Measurements from ENCODE around the gene IQGAP1.

DNA sequence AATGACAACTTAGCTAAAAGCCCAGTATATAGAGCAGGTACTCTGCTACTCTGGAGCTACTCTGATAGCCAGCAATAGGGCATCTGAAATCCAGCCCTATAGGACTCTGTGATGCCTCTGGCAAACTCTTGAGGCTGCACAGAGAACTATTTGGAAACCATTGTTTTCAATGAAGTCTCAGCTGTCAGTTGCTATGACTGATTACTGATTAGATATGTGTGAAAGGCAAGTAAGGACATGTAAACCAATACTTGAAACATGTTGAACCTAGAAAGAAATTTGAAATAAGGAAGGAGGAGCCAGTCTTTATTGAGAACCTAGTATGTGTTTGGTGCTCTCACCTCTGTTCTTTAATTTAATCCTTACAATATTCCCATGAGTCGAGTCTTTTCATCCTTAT lies 101.5 kb downstream of the IQGAP1 start:
- TF ChIP-seq, protein P1, sequence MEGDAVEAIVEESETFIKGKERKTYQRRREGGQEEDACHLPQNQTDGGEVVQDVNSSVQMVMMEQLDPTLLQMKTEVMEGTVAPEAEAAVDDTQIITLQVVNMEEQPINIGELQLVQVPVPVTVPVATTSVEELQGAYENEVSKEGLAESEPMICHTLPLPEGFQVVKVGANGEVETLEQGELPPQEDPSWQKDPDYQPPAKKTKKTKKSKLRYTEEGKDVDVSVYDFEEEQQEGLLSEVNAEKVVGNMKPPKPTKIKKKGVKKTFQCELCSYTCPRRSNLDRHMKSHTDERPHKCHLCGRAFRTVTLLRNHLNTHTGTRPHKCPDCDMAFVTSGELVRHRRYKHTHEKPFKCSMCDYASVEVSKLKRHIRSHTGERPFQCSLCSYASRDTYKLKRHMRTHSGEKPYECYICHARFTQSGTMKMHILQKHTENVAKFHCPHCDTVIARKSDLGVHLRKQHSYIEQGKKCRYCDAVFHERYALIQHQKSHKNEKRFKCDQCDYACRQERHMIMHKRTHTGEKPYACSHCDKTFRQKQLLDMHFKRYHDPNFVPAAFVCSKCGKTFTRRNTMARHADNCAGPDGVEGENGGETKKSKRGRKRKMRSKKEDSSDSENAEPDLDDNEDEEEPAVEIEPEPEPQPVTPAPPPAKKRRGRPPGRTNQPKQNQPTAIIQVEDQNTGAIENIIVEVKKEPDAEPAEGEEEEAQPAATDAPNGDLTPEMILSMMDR (conservative IDR thresholded peaks at IDR 0.05; ENCODE audit: low read depth, low read length): no peak
- no peak for TF ChIP-seq RCOR1 (IDR thresholded peaks at IDR 0.05; ENCODE audit: insufficient replicate concordance, low read length)
- TF ChIP-seq, protein P2, sequence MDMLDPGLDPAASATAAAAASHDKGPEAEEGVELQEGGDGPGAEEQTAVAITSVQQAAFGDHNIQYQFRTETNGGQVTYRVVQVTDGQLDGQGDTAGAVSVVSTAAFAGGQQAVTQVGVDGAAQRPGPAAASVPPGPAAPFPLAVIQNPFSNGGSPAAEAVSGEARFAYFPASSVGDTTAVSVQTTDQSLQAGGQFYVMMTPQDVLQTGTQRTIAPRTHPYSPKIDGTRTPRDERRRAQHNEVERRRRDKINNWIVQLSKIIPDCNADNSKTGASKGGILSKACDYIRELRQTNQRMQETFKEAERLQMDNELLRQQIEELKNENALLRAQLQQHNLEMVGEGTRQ (IDR thresholded peaks at IDR 0.05; ENCODE audit: low read depth, low read length): no peak
- TF ChIP-seq POLR2A (IDR thresholded peaks at IDR 0.05; ENCODE audit: low read depth, low read length): no peak
- TF ChIP-seq MXI1 (IDR thresholded peaks at IDR 0.05; ENCODE audit: borderline replicate concordance, low read depth, low read length): no peak
- TF ChIP-seq RAD21 (IDR thresholded peaks at IDR 0.05; ENCODE audit: low read length): no peak
- no peak for TF ChIP-seq MAFK (IDR thresholded peaks at IDR 0.05; ENCODE audit: low read depth, low read length)
- TF ChIP-seq SMC3 (IDR thresholded peaks at IDR 0.05; ENCODE audit: low read depth, low read length): no peak
- TF ChIP-seq MAZ (IDR thresholded peaks at IDR 0.05; ENCODE audit: borderline replicate concordance, low read depth, low read length): no peak
- no peak for TF ChIP-seq NFE2L2 (IDR thresholded peaks at IDR 0.05; ENCODE audit: low read depth, low read length)
- no peak for TF ChIP-seq BHLHE40 (IDR thresholded peaks at IDR 0.05; ENCODE audit: low read depth, low read length)
- no peak for TF ChIP-seq CHD1 (IDR thresholded peaks at IDR 0.05; ENCODE audit: low read depth, low read length)
